Limb (tissue), 2 donors: ENCODE results near the gene FBXO42.
"Not testable (repeated sequence)": the region's sequence is repeated elsewhere in the genome, so short reads cannot be mapped to it uniquely, and the experiment has no call there.

ENCODE experiments used
- DNase-seq, 2 donors: peaks; one replicate each; pipeline ENCODE4 v3.0.0-alpha.2; 2016; ENCODE audit errors: extremely low spot score in 2 of 2

FBXO42 gene

DNA sequence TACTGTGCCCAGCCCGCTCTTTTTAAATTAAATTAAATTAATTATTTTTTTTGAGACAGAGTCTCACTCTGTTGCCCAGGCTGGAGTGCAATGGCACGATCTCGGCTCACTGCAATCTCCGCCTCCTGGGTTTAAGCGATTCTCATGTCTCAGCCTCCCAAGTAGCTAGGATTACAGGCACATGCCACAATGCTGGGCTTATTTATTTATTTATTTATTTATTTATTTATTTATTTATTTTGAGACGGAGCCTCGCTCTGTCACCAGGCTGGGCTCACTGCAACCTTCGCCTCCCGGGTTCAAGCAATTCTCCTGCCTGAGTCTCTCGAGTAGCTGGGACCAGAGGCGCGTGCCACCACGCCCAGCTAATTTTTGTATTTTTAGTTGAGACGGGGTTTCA, 129.6 kb downstream of the FBXO42 start:
- not testable (repeated sequence) for DNase-seq

DNA sequence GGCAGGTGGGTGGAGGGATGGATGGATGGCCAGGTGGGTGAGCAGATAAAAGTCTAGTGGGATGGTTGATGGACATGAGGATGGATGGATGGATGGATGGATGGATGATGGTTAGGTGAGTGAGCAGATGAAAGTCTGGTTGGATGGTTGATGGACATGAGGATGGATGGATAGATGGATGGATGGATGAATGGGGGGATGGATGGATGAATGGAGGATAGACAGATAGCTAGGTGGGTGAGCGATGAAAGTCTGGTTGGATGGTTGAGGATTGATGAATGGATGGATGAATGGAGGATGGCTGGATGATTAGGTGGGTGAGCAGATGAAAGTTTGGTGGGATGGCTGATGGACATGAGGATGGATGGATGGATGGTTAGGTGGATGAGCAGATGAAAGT, 130.8 kb downstream of the FBXO42 start:
- no peak for DNase-seq

DNA sequence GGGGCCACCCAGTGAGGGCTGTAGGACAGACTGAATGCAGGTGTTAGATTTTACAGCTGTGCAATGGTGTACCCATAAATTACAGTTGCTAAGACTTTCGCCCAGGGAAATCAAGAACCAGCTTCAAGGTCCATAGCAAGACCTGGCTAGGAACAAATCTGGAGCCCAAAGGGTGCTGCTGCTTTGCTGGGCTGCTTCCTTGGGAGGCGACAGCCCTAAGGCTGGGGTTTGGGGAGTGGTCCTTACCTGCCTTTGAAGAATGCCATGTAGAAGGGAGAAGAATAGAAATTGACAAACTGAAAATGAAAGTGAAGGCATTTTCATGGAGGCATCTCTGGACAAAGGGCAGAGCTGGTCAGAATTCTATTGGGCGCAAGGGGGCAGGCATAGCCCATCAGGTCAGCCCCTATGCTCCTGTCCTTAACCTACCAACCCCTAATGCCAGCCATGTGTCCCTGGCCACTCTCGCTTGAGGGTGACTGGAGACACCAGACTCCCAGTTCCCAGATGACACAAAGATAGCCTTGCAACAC, 132.2 kb downstream of the FBXO42 start:
- no peak for DNase-seq

DNA sequence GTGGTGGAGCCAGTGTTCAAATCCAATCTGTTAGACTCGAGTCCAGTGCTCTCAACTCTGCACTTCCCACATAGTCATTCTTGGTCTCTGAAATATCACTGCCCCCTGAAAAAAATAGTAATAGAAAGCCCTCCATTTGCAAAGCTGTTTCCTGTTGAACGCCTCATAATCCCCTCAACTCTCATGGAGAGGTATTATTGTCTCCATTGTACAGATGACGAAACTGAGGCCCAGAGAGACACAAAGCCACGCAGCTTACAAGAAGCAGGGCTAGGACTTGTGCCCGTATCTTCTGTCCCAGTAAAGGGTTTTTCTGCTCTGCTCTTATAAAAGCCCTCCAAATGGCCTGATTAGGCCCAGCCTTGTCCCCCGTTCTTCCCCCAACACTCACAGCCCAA, 133.6 kb downstream of the FBXO42 start:
- no peak for DNase-seq

DNA sequence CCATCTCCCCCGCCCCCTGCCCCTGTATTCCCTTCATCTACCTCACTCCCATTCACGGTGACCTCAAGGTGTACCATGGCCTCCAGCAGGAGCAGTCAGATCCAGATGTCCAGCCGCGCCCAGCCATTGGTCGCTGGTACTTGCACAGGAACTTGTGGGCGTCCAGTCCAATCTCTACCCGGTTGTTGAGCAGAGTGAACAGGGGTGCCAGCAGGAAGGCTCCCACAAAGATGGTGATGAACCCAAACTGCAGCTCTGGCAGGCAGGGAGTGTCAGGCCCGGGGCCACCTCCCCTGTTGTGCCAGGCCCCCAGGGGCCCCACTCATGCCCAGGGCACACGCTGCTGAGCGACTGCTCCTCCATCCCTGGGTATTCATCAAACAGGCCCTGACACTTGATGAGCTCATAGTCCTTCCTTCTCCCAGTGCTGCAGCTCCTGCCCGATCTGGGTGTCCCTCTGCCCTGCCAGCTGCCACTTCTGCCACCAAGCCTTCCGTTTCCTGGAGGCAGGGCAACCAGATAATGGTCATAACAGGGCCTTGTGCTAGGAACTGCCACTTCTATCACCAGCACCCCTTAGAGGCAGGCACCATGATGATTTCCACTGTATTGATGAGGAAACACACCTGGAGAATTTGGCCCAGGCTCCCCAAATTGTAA, 134.1 kb downstream of the FBXO42 start:
- no peak for DNase-seq

DNA sequence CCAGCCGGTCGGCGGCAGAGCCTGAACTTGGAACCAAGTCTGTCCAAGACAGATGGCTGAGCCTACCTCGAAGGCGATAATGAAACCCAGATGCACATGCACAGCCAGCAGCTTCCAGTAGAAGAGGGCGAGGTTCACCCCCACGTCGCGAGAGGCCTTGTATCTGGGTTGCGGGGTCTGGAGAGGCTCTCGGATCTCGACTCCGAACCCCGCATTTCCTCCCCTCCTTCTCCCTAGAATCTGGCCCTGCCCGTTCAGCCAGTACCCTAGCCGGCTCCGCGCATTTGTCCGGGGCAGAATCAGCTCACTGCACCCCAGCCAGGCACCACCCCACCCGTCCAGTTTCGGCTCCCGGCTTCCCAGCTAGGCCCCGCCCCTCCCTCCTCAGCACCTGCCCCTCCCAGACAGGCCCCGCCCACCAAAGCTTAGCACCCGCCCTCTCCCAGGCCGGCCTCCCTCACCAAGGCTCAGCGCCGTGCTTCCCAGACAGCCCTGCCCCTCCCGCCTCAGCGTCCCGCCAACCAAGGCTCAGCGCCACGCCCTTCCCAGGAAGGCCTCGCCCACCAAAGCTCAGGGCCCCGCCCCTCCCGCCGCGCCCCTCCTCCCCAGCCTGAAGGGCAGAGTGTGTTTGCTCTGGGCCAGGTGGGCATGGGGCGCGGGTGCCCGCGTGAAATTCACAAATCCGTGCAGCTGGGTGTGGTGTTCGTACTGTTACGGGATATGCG, 135.1 kb downstream of the FBXO42 start:
- peak; percentile 96 to 97 for DNase-seq

- peak; percentile 89 to 92 for DNase-seq
These were observed 136.2 kb downstream of the FBXO42 start for GRCh38 chr1:16215882-16216753.

GRCh38 chr1:16215240-16215639, 137.0 kb downstream of the FBXO42 start:
- DNase-seq: not testable (repeated sequence)

GRCh38 chr1:16213544-16213943, 138.7 kb downstream of the FBXO42 start:
- DNase-seq: not testable (repeated sequence)

GRCh38 chr1:16213013-16213412, 139.3 kb downstream of the FBXO42 start:
- no peak for DNase-seq

DNA sequence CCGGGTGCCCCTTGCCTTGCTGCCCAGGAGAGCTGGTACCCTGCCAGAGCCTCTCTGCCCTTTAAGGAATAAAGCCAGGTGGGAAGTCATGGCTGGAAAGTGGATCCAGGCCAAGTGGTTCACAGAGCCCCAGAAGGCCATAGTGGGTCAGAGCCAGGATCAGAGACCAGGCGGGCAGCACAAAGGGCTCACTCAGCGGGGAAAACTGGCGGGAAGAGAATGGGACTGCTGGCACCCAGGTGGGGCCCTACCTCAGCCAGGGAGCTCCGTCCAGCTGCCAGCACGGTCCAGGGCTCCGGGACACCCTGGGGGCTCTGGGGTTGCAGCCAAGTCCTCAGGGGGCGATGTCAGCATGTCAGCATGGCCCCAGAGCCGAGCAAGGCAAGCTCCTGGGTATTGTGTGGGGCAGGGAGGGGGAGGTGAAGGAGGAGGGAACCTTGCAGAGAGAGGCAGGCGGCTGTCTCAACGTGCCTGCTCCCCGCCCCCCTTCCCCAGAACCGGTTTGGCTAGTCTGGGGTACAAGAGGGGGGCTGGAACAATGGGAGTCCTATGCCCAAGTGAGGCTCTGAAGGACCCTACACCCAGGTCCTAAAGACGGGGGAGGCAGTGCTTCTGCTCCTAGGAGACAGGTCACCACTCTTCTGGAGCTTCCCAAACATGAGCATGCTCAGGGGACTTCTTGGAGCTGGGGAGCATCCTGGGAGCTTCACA, 139.9 kb downstream of the FBXO42 start, which contains the start of gene ARHGEF19:
Gene ARHGEF19 (minus strand): TSS at position 402 of the 711 bp plus-strand sequence. CDS start 3,598 bp downstream, outside the sequence.
- DNase-seq: peak in 1 of 2 donors; percentile 56

DNA sequence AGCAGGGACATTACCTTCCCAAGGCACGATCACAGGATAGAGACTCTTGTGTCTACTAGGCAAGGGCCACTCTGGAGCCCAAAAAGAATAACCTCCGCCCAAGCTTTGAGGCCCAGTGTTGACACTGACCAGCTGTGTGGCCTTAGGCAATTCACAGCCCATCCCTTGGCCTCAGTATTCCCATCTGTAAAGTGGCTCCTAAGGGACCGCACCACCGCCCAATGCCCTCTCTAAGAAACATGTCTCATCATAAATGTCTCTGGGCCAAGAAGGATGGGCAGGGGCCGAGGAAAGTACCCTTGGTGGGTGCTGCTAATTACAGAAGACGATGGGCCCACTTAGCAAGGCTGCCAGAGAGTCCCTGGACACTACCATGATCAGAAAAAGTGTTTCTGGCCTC, 140.5 kb downstream of the FBXO42 start:
- no peak for DNase-seq

DNA sequence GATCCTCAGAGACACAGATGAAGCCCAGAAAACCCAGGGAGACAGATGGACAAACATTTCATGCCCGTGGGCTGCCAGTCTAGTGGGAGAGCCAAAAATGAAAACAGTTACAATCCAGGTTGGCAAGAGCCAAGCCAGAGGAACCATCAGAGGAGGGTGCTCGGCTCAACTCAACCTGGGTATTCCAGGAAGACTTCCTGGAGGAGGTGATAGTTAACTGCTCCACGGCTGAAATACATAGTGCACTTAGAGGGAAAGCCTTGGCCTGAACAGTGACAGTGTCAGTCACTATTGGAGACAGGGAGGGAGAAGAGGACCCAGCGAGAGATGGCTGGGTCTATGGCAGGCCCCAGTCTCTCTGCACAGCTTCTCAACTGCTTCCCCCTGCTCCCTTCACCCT, 141.7 kb downstream of the FBXO42 start:
- DNase-seq: no peak

DNA sequence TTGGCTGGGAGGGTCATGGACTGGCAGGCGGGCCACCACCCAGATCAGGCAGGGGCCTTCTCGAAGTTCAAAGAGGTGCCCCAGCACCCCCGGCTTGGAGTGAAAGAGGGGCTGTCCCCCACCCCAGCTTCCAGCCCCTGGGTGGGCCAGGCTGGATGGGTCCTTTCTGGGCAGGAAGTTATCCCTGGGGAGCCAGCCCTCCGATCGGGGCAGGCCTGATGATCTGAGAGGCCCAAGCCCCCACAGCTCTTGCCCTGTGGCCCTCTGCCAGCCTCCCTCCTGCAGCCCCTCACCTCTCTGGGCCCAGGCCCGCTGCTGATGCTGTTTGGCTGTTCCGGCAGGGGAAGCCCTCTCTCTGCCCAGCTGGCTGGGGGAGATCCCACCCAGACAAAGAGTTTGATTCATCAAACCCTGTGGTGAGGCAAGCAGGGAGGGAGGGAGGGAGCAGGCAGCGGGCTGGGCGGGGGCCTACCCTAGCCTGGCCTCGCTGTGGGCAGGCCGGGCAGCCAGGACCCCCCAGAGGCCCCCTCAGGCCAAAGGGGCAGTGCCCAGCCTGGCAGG, 142.4 kb downstream of the FBXO42 start:
- DNase-seq: peak in 1 of 2 donors; percentile 65

DNA sequence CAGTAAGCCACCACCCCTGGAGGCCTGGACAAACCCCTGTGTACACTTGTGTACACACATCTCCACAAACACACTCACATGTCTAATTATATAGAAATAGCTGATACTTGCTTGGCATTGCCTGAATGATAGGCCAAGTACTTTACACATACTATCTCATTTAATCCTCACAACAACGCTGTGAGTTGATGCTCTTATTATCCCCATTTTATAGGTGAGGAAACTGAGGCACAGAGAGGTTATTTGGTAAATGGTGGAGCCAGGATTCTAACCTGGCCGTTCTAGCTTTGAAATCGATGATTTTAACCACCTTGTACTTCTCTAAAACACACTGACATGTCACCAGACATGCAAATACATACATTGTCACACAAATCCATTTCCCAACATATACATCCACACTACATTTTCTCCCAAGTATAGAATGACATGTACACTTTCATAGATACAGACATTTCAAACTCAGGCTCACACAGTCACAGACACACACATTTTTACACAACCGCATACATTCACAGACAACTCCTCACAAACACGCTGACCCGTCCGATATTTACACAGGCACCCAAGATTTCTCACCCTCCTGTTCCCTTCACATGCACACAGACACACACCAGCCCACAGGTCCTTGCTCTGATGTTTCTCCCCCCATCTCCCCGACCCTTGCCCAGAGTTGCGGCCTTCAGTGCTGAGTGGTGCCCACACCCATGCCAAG, 143.0 kb downstream of the FBXO42 start:
- DNase-seq: no peak

- no peak for DNase-seq
These were observed 143.9 kb downstream of the FBXO42 start for GRCh38 chr1:16208270-16208987.

DNA sequence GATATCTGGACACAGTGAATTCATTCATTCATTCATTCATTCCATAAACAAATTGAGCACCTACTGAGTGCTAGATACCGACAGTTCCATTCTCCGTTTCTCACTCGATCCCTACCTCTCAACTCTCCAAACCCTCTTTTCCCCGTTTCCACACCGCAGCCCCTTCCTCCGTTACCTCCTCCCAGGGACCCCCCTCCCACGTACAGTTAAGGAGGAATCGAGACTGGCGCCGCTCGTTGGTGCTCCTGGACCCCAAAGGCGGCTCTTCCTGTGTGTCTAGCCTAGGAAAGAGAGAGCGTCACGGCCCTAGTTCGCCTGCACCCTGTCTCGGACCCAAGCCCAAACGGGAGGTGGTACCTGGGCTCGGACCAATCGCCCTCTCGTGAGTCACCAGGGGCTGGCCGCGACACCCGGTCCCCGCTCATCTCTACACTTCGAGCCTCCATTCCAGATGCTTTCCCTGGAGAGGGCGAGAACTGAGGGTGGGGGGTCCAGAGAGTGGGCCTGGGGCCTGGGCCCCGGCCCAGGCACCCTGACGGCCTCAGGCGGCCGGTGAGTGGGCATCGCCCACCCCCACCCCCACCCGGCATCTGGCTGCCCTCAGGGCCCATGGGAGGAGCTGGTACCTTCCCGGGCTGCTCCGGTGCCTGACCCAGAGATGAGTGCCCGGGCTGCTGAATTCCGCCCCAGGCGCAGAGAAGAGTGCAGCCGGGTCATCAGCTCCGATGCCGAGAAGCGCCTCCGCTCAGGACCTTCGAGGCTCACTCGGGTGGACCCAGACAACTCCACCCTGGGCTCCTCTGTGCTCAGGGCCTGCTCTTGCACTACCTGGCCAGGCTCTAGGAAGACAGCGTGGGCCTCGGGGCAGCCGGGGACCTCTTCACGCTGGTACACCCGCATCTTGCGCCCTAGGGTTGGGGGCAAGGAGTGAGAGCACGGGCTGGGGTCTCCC, 144.7 kb downstream of the FBXO42 start:
- DNase-seq: peak in 1 of 2 donors; percentile 31
